Measurements from ENCODE around the gene STAB2. TPM values are rescaled to one million over a fixed set of nuclear protein-coding genes. Genes with fewer than 3 reads are reported as not detected.

The STAB2 gene
- total RNA-seq, 1 experiment from 2014 or later: not detected

- intact Hi-C loops (cut with micrococcal nuclease): no loop called here
- H3K27me3 Mint-ChIP-seq (ENCODE audit: insufficient read depth, unreplicated experiment): no peaks in the 10 kb centered on the region
- no TSS peak for BruUV-seq (replicated peaks)
- H3K4me3 Mint-ChIP-seq (ENCODE audit: unreplicated experiment): no peak overlapping the region
- CTCF ChIA-PET: interaction anchor here (0.6 to 1.3 kb wide), 5 partner anchors 8 to 236 kb away, joined by 3 to 4 read pairs (median 3); no protein-coding TSS in a partner anchor
- no peak for DNase-seq (ENCODE audit: unreplicated experiment)
- H3K9me3 Mint-ChIP-seq (ENCODE audit: unreplicated experiment): no peaks in the 10 kb centered on the region
- POLR2A ChIA-PET: no interaction called here
- no peaks in the 10 kb centered on the region for H3K4me1 Mint-ChIP-seq (ENCODE audit: insufficient read depth, unreplicated experiment)
- H3K27ac Mint-ChIP-seq (ENCODE audit: low read depth, unreplicated experiment): no peak overlapping the region
- H3K36me3 Mint-ChIP-seq (ENCODE audit: insufficient read depth, unreplicated experiment): no peaks in the 10 kb centered on the region
- TF ChIP-seq CTCF (IDR thresholded peaks at IDR 0.05; ENCODE audit: unreplicated experiment): no peak
These were observed 53.8 kb downstream of the STAB2 start for GRCh38 chr12:103640831-103641230.

GRCh38 chr12:103642240-103642864, 55.3 kb downstream of the STAB2 start:
- BruUV-seq (replicated peaks): no TSS peak
- Mint-ChIP-seq H3K4me1 (ENCODE audit: insufficient read depth, unreplicated experiment) (peaks cover 8% of the 10 kb centered on the region), H3K27me3 (ENCODE audit: insufficient read depth, unreplicated experiment) (no peaks in the 10 kb centered on the region), H3K36me3 (ENCODE audit: insufficient read depth, unreplicated experiment) (no peaks in the 10 kb centered on the region), H3K27ac (ENCODE audit: low read depth, unreplicated experiment) (no peak overlapping the region), H3K4me3 (ENCODE audit: unreplicated experiment) (no peak overlapping the region), H3K9me3 (ENCODE audit: unreplicated experiment) (no peaks in the 10 kb centered on the region)
- intact Hi-C loops (cut with micrococcal nuclease): no loop called here
- DNase-seq (ENCODE audit: unreplicated experiment): no peak
- CTCF ChIA-PET: interaction anchor here (1.0 to 1.8 kb wide), 3 partner anchors 10 to 228 kb away, joined by 4 to 8 read pairs (median 5); no protein-coding TSS in a partner anchor
- TF ChIP-seq CTCF (IDR thresholded peaks at IDR 0.05; ENCODE audit: unreplicated experiment): no peak
- POLR2A ChIA-PET: no interaction called here

GRCh38 chr12:103645202-103645601, 58.1 kb downstream of the STAB2 start:
- H3K27me3 Mint-ChIP-seq (ENCODE audit: insufficient read depth, unreplicated experiment): no peaks in the 10 kb centered on the region
- H3K36me3 Mint-ChIP-seq (ENCODE audit: insufficient read depth, unreplicated experiment): no peaks in the 10 kb centered on the region
- BruUV-seq (replicated peaks): no TSS peak
- no peak for DNase-seq (ENCODE audit: unreplicated experiment)
- H3K4me3 Mint-ChIP-seq (ENCODE audit: unreplicated experiment): no peak overlapping the region
- no peak overlapping the region for H3K27ac Mint-ChIP-seq (ENCODE audit: low read depth, unreplicated experiment)
- TF ChIP-seq CTCF (IDR thresholded peaks at IDR 0.05; ENCODE audit: unreplicated experiment): no peak
- ChIA-PET CTCF (no interaction called here), POLR2A (no interaction called here)
- peaks cover 10% of the 10 kb centered on the region for H3K4me1 Mint-ChIP-seq (ENCODE audit: insufficient read depth, unreplicated experiment)
- intact Hi-C loops (cut with micrococcal nuclease): no loop called here
- H3K9me3 Mint-ChIP-seq (ENCODE audit: unreplicated experiment): no peaks in the 10 kb centered on the region

GRCh38 chr12:103647267-103647666, 60.2 kb downstream of the STAB2 start:
- TF ChIP-seq CTCF (IDR thresholded peaks at IDR 0.05; ENCODE audit: unreplicated experiment): no peak
- Mint-ChIP-seq H3K4me1 (ENCODE audit: insufficient read depth, unreplicated experiment) (peaks cover 10% of the 10 kb centered on the region), H3K27me3 (ENCODE audit: insufficient read depth, unreplicated experiment) (no peaks in the 10 kb centered on the region), H3K36me3 (ENCODE audit: insufficient read depth, unreplicated experiment) (no peaks in the 10 kb centered on the region), H3K9me3 (ENCODE audit: unreplicated experiment) (no peaks in the 10 kb centered on the region), H3K4me3 (ENCODE audit: unreplicated experiment) (no peak overlapping the region), H3K27ac (ENCODE audit: low read depth, unreplicated experiment) (no peak overlapping the region)
- CTCF ChIA-PET: interaction anchor here (0.6 to 1.5 kb wide), 3 partner anchors 15 to 50 kb away, joined by 3 read pairs; no protein-coding TSS in a partner anchor
- POLR2A ChIA-PET: no interaction called here
- BruUV-seq (replicated peaks): no TSS peak
- DNase-seq (ENCODE audit: unreplicated experiment): peak; percentile 76
- intact Hi-C loops (cut with micrococcal nuclease): no loop called here
